Pancreas (tissue), 10 donors: ENCODE data around the gene MVB12A. TPM values are rescaled to one million over a fixed set of nuclear protein-coding genes. Genes with fewer than 3 reads are reported as not detected.

Source experiments
- ATAC-seq, 4 donors: fragments of 200-7000 bp; cut with Tn5 transposase; one replicate each; pipeline versions ENCODE4 v1.8.0 to v1.9.1; 2020; ENCODE audit warnings: mild to moderate bottlenecking in 4 of 4, moderate library complexity in 4 of 4
- DNase-seq, 6 donors: peaks; one replicate each; pipeline ENCODE4 v3.0.0-alpha.2; 2020
- FAIRE-seq: peaks from 2 replicates; lab custom pipeline; 2012; peaks lifted over from hg19 to GRCh38; lab: Jason Lieb, UNC
- H3K27ac ChIP-seq, 4 donors: fragments of 200-600 bp; sonication (generic); 1 replicate in 3 of 4; 2 replicates in 1 of 4; pipeline versions ENCODE4 v1.5.0 to v1.8.0; 2020
- H3K27me3 ChIP-seq, 4 donors: fragments of 200-600 bp; one replicate each; pipeline ENCODE4 v1.8.0; 2021
- H3K36me3 ChIP-seq, 3 donors: fragments of 200-600 bp; sonication (generic) in 1 of 3; one replicate each; pipeline versions ENCODE4 v1.5.0 to v1.8.0; 2020 to 2021
- H3K4me1 ChIP-seq, 3 donors: fragments of 200-600 bp; one replicate each; pipeline ENCODE4 v1.8.0; 2021
- H3K4me3 ChIP-seq, 4 donors: fragments of 200-600 bp; sonication (generic) in 2 of 4; one replicate each; pipeline versions ENCODE4 v1.5.0 to v1.8.0; 2020 to 2021
- H3K9me3 ChIP-seq, 4 donors: fragments of 200-600 bp; one replicate each; pipeline ENCODE4 v1.8.0; 2021
- WGBS, 2 donors: extraction: QIAGEN DNeasy Blood & Tissue Kit; methylation state at CpG; one replicate each; pipeline ENCODE4 v1.1.7; 2013; 5-methylcytosine and 5-hydroxymethylcytosine counted together
- intact Hi-C, 3 donors: fragments of 100-400 bp; cut with DNase I; formaldehyde crosslinking; loops; one replicate each; pipeline versions ENCODE4 v1.11.1 to v1.14.2; 2022
- polyA plus RNA-seq, 2 donors: library from polyadenylated mRNA; stranded (reverse); fragments of 200-250 nt; gene quantifications; one replicate each; pipeline ENCODE4 v1.2.3, GENCODE V29; 2013
- total RNA-seq, 6 donors: library from RNA; stranded (reverse); fragmentation: NEBNext Ultra II Directional in 4 of 6; extraction: Animal tissue kit (Norgen Biotek cat#: 25700) in 4 of 6; gene quantifications; one replicate each; pipeline versions ENCODE4 v1.2.1 to v1.2.4, GENCODE V29; 2021 to 2023
- TF ChIP-seq, protein P1 (sequence below), 4 donors: fragments of 200-600 bp; sonication (generic) in 3 of 4; IDR thresholded peaks; one replicate each; pipeline versions ENCODE4 v1.5.0 to v1.8.0; 2021; ENCODE audit warnings: antibody characterized with exemption in 4 of 4
- donor health status: healthy with polysubstance abuse.
- donor health status: DM: no; HTN: no; CAD: no; lungs with moderate emphysema.
- donor health status: DM: no; HTN: no; CAD: no.
- donor health status: control.
- donor health status: control.
- donor health status: Bipolar disorder and iron deficiency.
- donor health status: DM: yes; HTN: yes; CAD: no.
- donor health status: DM: no; HTN: no; CAD: no.
- donor health status: DM: no; HTN: no; CAD: no.
- donor health status: DM: yes; HTN: yes; CAD: no.

Gene MVB12A
- total and polyA plus RNA-seq, 8 donors: 20.6 to 58.7 (median 25.4) TPM

DNA sequence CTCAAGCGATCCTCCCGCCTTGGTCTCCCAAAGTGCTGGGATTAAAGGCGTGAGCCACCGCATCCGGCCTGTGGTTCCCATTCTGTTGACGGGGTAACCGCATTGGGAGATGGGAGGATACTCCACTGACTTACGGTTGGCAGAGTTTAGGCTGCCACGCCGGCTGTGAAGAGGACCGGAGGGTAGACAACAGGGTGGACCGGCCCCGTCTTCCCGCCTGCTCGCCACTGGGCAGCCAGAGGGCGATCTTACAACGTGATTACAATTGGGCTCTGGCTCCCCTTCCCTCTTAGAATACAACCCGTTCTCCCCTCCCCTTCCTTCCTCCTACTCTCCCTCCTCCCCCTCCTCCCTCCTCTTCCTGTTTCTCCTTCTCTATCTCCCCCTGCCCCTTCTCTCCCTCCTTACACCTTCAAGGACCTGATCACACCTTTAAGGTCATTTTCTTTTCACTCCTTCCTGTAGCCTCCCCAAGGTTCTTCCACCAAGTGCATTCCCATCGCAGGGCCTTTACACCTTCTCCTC, 24.9 kb upstream of the MVB12A start:
- Histone ChIP-seq H3K9me3 (no peaks in the 10 kb centered on the region), H3K4me3 (no peak overlapping the region), H3K27ac (no peak overlapping the region), H3K4me1 (peaks cover 0 to 7% (median 6%) of the 10 kb centered on the region in 3 donors), H3K36me3 (no peaks in the 10 kb centered on the region), H3K27me3 (peaks cover 0 to 4% (median 0%) of the 10 kb centered on the region in 4 donors)
- ATAC-seq: peak in 2 of 4 donors; percentile 33 to 48
- TF ChIP-seq, protein P1, sequence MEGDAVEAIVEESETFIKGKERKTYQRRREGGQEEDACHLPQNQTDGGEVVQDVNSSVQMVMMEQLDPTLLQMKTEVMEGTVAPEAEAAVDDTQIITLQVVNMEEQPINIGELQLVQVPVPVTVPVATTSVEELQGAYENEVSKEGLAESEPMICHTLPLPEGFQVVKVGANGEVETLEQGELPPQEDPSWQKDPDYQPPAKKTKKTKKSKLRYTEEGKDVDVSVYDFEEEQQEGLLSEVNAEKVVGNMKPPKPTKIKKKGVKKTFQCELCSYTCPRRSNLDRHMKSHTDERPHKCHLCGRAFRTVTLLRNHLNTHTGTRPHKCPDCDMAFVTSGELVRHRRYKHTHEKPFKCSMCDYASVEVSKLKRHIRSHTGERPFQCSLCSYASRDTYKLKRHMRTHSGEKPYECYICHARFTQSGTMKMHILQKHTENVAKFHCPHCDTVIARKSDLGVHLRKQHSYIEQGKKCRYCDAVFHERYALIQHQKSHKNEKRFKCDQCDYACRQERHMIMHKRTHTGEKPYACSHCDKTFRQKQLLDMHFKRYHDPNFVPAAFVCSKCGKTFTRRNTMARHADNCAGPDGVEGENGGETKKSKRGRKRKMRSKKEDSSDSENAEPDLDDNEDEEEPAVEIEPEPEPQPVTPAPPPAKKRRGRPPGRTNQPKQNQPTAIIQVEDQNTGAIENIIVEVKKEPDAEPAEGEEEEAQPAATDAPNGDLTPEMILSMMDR (IDR thresholded peaks at IDR 0.05): peak in 1 of 4 donors; percentile 15
- WGBS, 2 donors: 19 to 24% methylated on average over 18 to 19 of the region's 19 CpGs
- peak in 2 of 6 donors; percentile 41 to 68 for DNase-seq
- intact Hi-C loops: no loop called here
- no peak for FAIRE-seq

DNA sequence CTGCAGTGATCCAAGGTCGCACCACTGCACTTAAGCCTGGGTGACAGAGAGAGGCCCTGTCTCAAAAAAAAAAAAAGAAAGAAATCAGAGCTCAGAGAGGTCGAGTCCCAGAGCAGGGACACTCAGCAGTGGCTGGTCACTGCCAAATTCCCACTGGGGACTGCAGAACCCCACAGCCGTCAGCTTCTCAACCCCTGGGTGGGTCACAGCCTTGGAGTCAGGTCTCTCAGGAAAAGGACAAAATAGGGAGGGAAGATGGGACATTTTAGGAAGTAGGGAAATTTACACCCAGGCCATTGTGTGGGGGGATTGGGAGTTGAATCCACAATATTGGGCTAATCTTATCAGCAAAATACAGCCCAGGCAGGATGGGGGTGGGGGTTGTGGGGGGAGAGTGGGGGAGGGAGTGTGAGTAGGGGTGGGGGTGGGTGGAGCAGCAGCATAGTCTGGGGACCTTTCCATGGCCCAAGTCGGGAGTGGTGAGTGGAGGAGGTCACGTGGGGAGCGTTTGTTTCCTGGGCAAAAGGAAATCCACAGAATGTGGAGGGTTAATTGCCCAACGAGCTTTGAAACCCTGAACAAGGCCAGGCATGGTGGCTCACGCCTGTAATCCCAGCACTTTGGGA, 20.8 kb upstream of the MVB12A start:
- DNase-seq (no peak), ATAC-seq (no peak), FAIRE-seq (no peak)
- H3K36me3 ChIP-seq: no peaks in the 10 kb centered on the region
- H3K27ac ChIP-seq: no peak overlapping the region
- intact Hi-C loops: no loop called here
- no peak overlapping the region for H3K4me3 ChIP-seq
- no peaks in the 10 kb centered on the region for H3K4me1 ChIP-seq
- 55 to 75% methylated on average over 8 of the region's 8 CpGs for WGBS, 2 donors
- H3K9me3 ChIP-seq: no peaks in the 10 kb centered on the region
- TF ChIP-seq, protein P1 (IDR thresholded peaks at IDR 0.05): no peak
- peaks cover 0 to 4% (median 0%) of the 10 kb centered on the region in 4 donors for H3K27me3 ChIP-seq

DNA sequence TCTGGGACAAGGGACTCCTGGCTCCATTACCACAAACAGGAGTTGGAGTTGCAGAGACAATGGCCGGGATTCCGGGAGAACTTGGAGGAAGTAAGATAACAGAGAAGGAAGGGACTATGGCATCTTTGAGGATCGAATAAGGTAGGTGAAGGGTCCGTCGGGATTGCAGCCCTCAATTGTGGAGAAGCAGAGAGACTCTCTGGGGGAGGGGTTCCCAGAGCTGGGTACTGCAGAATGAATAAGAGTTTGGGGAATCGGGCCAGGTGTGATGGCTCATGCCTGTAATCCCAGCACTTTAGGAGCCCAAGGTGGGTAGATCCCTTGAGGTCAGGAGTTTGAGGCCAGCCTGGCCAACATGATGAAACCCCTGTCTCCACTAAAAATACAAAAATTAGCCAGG, 18.2 kb upstream of the MVB12A start:
- no peak for FAIRE-seq
- Histone ChIP-seq H3K9me3 (no peaks in the 10 kb centered on the region), H3K4me3 (no peak overlapping the region), H3K4me1 (no peaks in the 10 kb centered on the region), H3K27ac (no peak overlapping the region), H3K27me3 (no peaks in the 10 kb centered on the region), H3K36me3 (no peaks in the 10 kb centered on the region)
- no peak for ATAC-seq
- TF ChIP-seq, protein P1 (IDR thresholded peaks at IDR 0.05): no peak
- intact Hi-C loops: no loop called here
- no peak for DNase-seq
- 63 to 77% methylated on average over 6 of the region's 6 CpGs for WGBS, 2 donors

DNA sequence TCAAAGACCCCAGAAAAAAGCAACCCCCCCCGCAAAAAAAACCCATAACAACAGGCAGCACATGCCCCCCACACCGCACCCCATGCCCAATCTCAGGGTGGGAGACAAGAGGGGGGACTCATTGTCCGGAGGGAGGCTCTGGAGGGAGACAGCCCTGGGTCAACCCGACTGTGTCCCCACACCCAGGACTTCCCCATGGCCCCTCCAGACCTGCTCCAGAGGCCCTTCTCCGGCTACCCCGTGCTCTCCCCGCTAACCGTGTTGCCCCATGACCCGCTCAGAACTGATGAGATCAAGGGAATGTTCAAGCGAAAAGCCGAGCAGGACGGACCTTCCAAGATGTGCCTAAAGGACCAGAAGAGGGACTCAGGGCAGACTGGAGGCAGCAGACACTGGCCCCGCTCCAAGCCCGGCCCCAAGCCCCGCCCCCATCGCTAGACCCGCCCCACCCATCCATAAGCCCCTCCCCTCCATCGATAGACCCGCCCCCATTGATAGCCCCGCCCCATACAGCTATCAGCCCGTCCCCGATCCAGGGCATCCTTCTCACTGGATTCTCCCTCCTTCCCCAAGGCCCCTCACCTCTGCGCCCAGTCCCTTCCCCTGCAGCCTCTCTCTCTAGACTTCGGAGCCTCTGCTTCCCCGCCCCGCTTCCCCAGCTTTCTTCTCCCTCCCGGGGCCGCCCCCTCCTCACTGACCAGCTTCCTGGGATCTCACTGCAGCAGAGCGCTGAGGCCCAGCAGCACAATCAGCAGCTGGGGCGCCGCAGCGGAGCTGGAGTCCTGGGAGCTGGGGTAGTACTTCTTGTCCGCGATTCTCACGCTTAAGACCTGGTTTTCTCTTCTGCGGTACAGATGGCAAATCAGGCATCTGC, 16.6 kb upstream of the MVB12A start:
- 42 to 47% methylated on average over 27 to 35 of the region's 36 CpGs for WGBS, 2 donors
- TF ChIP-seq, protein P1 (IDR thresholded peaks at IDR 0.05): no peak
- intact Hi-C loops: no loop called here
- Histone ChIP-seq H3K27ac (no peak overlapping the region), H3K27me3 (no peaks in the 10 kb centered on the region), H3K4me1 (no peaks in the 10 kb centered on the region), H3K9me3 (no peaks in the 10 kb centered on the region), H3K4me3 (peak overlapping the region in 1 of 4 donors; percentile 34), H3K36me3 (no peaks in the 10 kb centered on the region)
- DNase-seq (no peak), FAIRE-seq (no peak), ATAC-seq (peak in 1 of 4 donors; percentile 40)
